ENCODE results near the gene PPFIA1. TPM values are rescaled to one million over a fixed set of nuclear protein-coding genes. Genes with fewer than 3 reads are reported as not detected.

Gene PPFIA1
- total and polyA plus RNA-seq, 7 donors, result 13.2 to 62.1 (median 43.4) TPM

- no peak for DNase-seq
- Histone ChIP-seq H3K4me1 (no peaks in the 10 kb centered on the region), H3K4me3 (no peak overlapping the region), H3K27me3 (no peaks in the 10 kb centered on the region), H3K9me3 (no peaks in the 10 kb centered on the region), H3K36me3 (peaks cover 39 to 100% (median 84%) of the 10 kb centered on the region in 4 donors), H3K27ac (no peak overlapping the region)
- TF ChIP-seq POLR2A (IDR thresholded peaks at IDR 0.05) (no peak), EP300 (IDR thresholded peaks at IDR 0.05) (no peak), POLR2AphosphoS5 (IDR thresholded peaks at IDR 0.05) (no peak), CTCF (IDR thresholded peaks at IDR 0.05) (no peak)
- intact Hi-C loops (cut with DNase I), result no loop called here
- 75 to 89% methylated on average over 13 of the region's 13 CpGs for WGBS, 2 donors
Measured at GRCh38 chr11:70421123-70421522, 150.6 kb downstream of the PPFIA1 start.

- intact Hi-C loops (cut with DNase I), result no loop called here
Measured at GRCh38 chr11:70422692-70423522, 152.4 kb downstream of the PPFIA1 start.

GRCh38 chr11:70423523-70424505 is 153.3 kb downstream of the PPFIA1 start:
- peaks cover 41 to 98% (median 60%) of the 10 kb centered on the region in 4 donors for H3K36me3 ChIP-seq
- intact Hi-C loops (cut with DNase I), result no loop called here
- WGBS, 2 donors, result 84 to 92% methylated on average over 34 of the region's 34 CpGs
- no peak for DNase-seq
- TF ChIP-seq CTCF (IDR thresholded peaks at IDR 0.05) (no peak), EP300 (IDR thresholded peaks at IDR 0.05) (no peak), POLR2A (IDR thresholded peaks at IDR 0.05) (no peak), POLR2AphosphoS5 (IDR thresholded peaks at IDR 0.05) (no peak)
- no peaks in the 10 kb centered on the region for H3K4me1 ChIP-seq
- H3K27ac ChIP-seq, result no peak overlapping the region
- H3K4me3 ChIP-seq, result no peak overlapping the region
- no peaks in the 10 kb centered on the region for H3K27me3 ChIP-seq
- H3K9me3 ChIP-seq, result no peaks in the 10 kb centered on the region

More at GRCh38 chr11:70422692-70423522, 152.4 kb downstream of the PPFIA1 start:
- no peak overlapping the region for H3K27ac ChIP-seq
- no peak for DNase-seq
- H3K27me3 ChIP-seq, result no peaks in the 10 kb centered on the region
- H3K4me1 ChIP-seq, result no peaks in the 10 kb centered on the region
- peaks cover 41 to 100% (median 68%) of the 10 kb centered on the region in 4 donors for H3K36me3 ChIP-seq
- no peak overlapping the region for H3K4me3 ChIP-seq
- 92 to 93% methylated on average over 35 of the region's 35 CpGs for WGBS, 2 donors
- no peaks in the 10 kb centered on the region for H3K9me3 ChIP-seq
- TF ChIP-seq CTCF (IDR thresholded peaks at IDR 0.05), result no peak
- TF ChIP-seq POLR2AphosphoS5 (IDR thresholded peaks at IDR 0.05), result no peak
- no peak for TF ChIP-seq POLR2A (IDR thresholded peaks at IDR 0.05)
- no peak for TF ChIP-seq EP300 (IDR thresholded peaks at IDR 0.05)

GRCh38 chr11:70424765-70425344 is 154.4 kb downstream of the PPFIA1 start:
- Histone ChIP-seq H3K27ac (no peak overlapping the region), H3K36me3 (peaks cover 46 to 98% (median 61%) of the 10 kb centered on the region in 4 donors), H3K4me1 (no peaks in the 10 kb centered on the region), H3K9me3 (no peaks in the 10 kb centered on the region), H3K4me3 (no peak overlapping the region), H3K27me3 (no peaks in the 10 kb centered on the region)
- TF ChIP-seq CTCF (IDR thresholded peaks at IDR 0.05) (no peak), POLR2A (IDR thresholded peaks at IDR 0.05) (no peak)
- intact Hi-C loops (cut with DNase I), result no loop called here
- WGBS, 2 donors, result 85 to 93% methylated on average over 14 of the region's 14 CpGs
- DNase-seq, result no peak

Data from sigmoid colon (tissue), 7 donors.